Prostate gland (tissue), 2 donors: ENCODE data around the gene AKT3.

ENCODE experiments used
- CTCF ChIP-seq, 4 experiments: fragments of 200-600 bp in 2 of 4; fragments of 450-650 bp in 2 of 4; sonication (generic) in 2 of 4; IDR thresholded peaks; 1 replicate in 3 of 4; 2 replicates in 1 of 4; pipeline ENCODE4 v1.5.1; 2016 to 2019; ENCODE audit warnings: antibody characterized with exemption in 4 of 4, mild to moderate bottlenecking in 2 of 4, moderate library complexity in 2 of 4
- POLR2A ChIP-seq: fragments of 450-650 bp; IDR thresholded peaks from one replicate; pipeline ENCODE4 v1.6.1; 2016; ENCODE audit warnings: antibody characterized with exemption, mild to moderate bottlenecking
- POLR2AphosphoS5 ChIP-seq: sonication (generic); formaldehyde crosslinking; IDR thresholded peaks from one replicate; pipeline ENCODE4 v1.6.1; 2017; ENCODE audit warnings: antibody characterized with exemption

- TF ChIP-seq CTCF (IDR thresholded peaks at IDR 0.05) (no peak), POLR2AphosphoS5 (no peak), POLR2A (no peak)
Observed at GRCh38 chr1:243628476-243628907, 221.6 kb downstream of the AKT3 start.
